OCI-LY3 (cell line): ENCODE results near the gene TIMM22.

Experiments used
- H2AFZ ChIP-seq: fragments of 200-600, 300-600 bp; shearing (Covaris generic); 2 replicates; pipeline ENCODE4 v1.6.0; 2014; ENCODE audit warnings: antibody characterized with exemption, low read depth, low read length
- H3K27ac ChIP-seq: fragments of 200-600, 300-600 bp; sonication (generic); 2 replicates; pipeline ENCODE4 v1.5.1; 2014; ENCODE audit warnings: mild to moderate bottlenecking, low read length, moderate library complexity, mixed read lengths
- H3K27me3 ChIP-seq: fragments of 200-600, 300-600 bp; sonication (generic); 2 replicates; pipeline ENCODE4 v1.6.1; 2014; ENCODE audit warnings: low read depth, low read length, mixed read lengths
- H3K36me3 ChIP-seq: fragments of 200-600, 300-600 bp; sonication (generic); replicated peaks from 2 replicates; pipeline ENCODE3; 2014; ENCODE audit warnings: low read depth, low read length, mixed read lengths
- H3K4me1 ChIP-seq: fragments of 300-600, 200-600 bp; sonication (generic); 2 replicates; pipeline ENCODE4 v1.6.1; 2014; ENCODE audit warnings: low read length, mixed read lengths
- H3K4me2 ChIP-seq: fragments of 200-600, 300-600 bp; sonication (generic); 2 replicates; pipeline ENCODE4 v1.6.1; 2014; ENCODE audit warnings: low read length, mixed read lengths
- H3K4me3 ChIP-seq: fragments of 300-600, 200-600 bp; sonication (generic); 2 replicates; pipeline ENCODE4 v1.5.1; 2014; ENCODE audit warnings: antibody characterized with exemption, mild to moderate bottlenecking, low read length, moderate library complexity
- H3K79me2 ChIP-seq: fragments of 300-600, 200-600 bp; shearing (Covaris generic); 2 replicates; pipeline ENCODE4 v1.6.1; 2014; ENCODE audit warnings: mild to moderate bottlenecking, low read length, mixed read lengths
- H3K9ac ChIP-seq: fragments of 300-600, 200-600 bp; shearing (Covaris generic); 2 replicates; pipeline ENCODE4 v1.6.0; 2014; ENCODE audit warnings: mild to moderate bottlenecking, low read length, moderate library complexity
- H3K9me3 ChIP-seq: fragments of 200-600, 300-600 bp; shearing (Covaris generic); 2 replicates; pipeline ENCODE4 v1.6.1; 2014; ENCODE audit warnings: low read length, mixed read lengths; ENCODE audit not compliant: insufficient read depth
- H4K20me1 ChIP-seq: fragments of 200-600, 300-600 bp; sonication (generic); 2 replicates; pipeline ENCODE4 v1.6.1; 2016; ENCODE audit warnings: low read length, mixed read lengths; ENCODE audit not compliant: insufficient read depth
- EZH2phosphoT487 ChIP-seq: fragments of 200-600 bp; shearing (Covaris generic); IDR thresholded peaks from 2 replicates; pipeline ENCODE4 v1.6.1; 2018; ENCODE audit warnings: antibody characterized with exemption, mixed run types, low read depth
- TF ChIP-seq, protein P1 (sequence below): fragments of 200-600, 300-600 bp; sonication (generic); IDR thresholded peaks from 2 replicates; pipeline ENCODE4 v1.5.1; 2014; ENCODE audit warnings: antibody characterized with exemption, low read length, low read depth

The TIMM22 gene

DNA sequence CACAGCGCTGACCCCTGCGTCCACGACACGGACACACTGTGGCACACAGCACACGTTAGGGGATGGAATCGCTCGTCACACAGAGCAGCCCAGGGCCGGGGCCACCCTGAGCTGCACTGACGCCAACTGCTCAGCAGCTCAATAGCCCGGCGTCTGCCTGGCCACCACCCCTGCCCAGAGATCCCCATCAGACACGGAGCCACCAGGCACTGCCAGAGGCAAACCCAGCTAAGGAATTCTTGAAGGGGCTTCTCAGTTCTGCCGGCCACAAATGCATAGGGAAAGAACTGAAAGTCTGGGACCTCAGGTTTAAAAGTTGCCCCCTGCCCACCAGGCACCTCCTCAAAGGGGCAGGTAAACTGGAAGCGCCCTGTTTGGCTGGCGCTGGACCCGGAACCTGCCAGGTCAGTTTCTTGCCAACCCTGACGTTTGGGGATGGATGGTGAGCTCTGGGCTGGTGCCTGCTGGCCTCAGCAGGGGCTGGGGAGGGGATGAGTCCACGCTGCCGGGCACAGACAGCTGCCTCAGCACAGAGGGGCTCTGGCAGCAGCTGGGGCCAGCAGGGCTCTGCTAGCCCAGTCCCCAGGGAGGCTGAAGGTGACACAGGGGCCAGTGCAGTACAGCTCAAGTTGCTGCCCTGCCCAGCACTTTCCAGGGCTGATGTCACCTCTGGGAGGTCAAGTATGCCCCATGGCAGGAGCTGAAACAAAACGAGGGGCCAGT lies 33.2 kb downstream of the TIMM22 start:
- no peaks in the 10 kb centered on the region for H3K36me3 ChIP-seq
- H2AFZ ChIP-seq = no peak overlapping the region
- no peaks in the 10 kb centered on the region for H3K9me3 ChIP-seq
- H3K27me3 ChIP-seq = no peaks in the 10 kb centered on the region
- no peaks in the 10 kb centered on the region for H3K4me1 ChIP-seq
- H4K20me1 ChIP-seq = no peaks in the 10 kb centered on the region
- H3K4me3 ChIP-seq = no peak overlapping the region
- no peak overlapping the region for H3K4me2 ChIP-seq
- no peak overlapping the region for H3K27ac ChIP-seq
- H3K79me2 ChIP-seq = no peaks in the 10 kb centered on the region
- no peak for TF ChIP-seq EZH2phosphoT487
- TF ChIP-seq, protein P1, sequence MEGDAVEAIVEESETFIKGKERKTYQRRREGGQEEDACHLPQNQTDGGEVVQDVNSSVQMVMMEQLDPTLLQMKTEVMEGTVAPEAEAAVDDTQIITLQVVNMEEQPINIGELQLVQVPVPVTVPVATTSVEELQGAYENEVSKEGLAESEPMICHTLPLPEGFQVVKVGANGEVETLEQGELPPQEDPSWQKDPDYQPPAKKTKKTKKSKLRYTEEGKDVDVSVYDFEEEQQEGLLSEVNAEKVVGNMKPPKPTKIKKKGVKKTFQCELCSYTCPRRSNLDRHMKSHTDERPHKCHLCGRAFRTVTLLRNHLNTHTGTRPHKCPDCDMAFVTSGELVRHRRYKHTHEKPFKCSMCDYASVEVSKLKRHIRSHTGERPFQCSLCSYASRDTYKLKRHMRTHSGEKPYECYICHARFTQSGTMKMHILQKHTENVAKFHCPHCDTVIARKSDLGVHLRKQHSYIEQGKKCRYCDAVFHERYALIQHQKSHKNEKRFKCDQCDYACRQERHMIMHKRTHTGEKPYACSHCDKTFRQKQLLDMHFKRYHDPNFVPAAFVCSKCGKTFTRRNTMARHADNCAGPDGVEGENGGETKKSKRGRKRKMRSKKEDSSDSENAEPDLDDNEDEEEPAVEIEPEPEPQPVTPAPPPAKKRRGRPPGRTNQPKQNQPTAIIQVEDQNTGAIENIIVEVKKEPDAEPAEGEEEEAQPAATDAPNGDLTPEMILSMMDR = no peak
- H3K9ac ChIP-seq = no peak overlapping the region

- Histone ChIP-seq H3K4me2 (no peak overlapping the region), H3K27ac (no peak overlapping the region), H2AFZ (no peak overlapping the region), H3K9ac (no peak overlapping the region), H4K20me1 (no peaks in the 10 kb centered on the region), H3K4me1 (no peaks in the 10 kb centered on the region), H3K4me3 (no peak overlapping the region), H3K36me3 (no peaks in the 10 kb centered on the region), H3K27me3 (no peaks in the 10 kb centered on the region), H3K9me3 (no peaks in the 10 kb centered on the region), H3K79me2 (no peaks in the 10 kb centered on the region)
- TF ChIP-seq, protein P1 = no peak
- no peak for TF ChIP-seq EZH2phosphoT487
These were observed 34.0 kb downstream of the TIMM22 start for GRCh38 chr17:1030684-1031532.

- no peak overlapping the region for H3K9ac ChIP-seq
- H3K27me3 ChIP-seq = no peaks in the 10 kb centered on the region
- no peak overlapping the region for H2AFZ ChIP-seq
- no peaks in the 10 kb centered on the region for H4K20me1 ChIP-seq
- H3K4me1 ChIP-seq = no peaks in the 10 kb centered on the region
- no peak overlapping the region for H3K4me2 ChIP-seq
- no peaks in the 10 kb centered on the region for H3K36me3 ChIP-seq
- no peak overlapping the region for H3K27ac ChIP-seq
- H3K4me3 ChIP-seq = no peak overlapping the region
- H3K9me3 ChIP-seq = no peaks in the 10 kb centered on the region
- TF ChIP-seq, protein P1 = no peak
- no peaks in the 10 kb centered on the region for H3K79me2 ChIP-seq
These were observed 34.8 kb downstream of the TIMM22 start for GRCh38 chr17:1031711-1032110.

GRCh38 chr17:1032391-1032790 lies 35.5 kb downstream of the TIMM22 start:
- no peaks in the 10 kb centered on the region for H3K27me3 ChIP-seq
- TF ChIP-seq EZH2phosphoT487 = no peak
- TF ChIP-seq, protein P1 = no peak
- H3K9me3 ChIP-seq = no peaks in the 10 kb centered on the region
- no peaks in the 10 kb centered on the region for H3K79me2 ChIP-seq
- H3K36me3 ChIP-seq = no peaks in the 10 kb centered on the region
- no peak overlapping the region for H3K27ac ChIP-seq
- no peaks in the 10 kb centered on the region for H3K4me1 ChIP-seq
- H3K4me2 ChIP-seq = no peak overlapping the region
- no peak overlapping the region for H3K4me3 ChIP-seq
- no peaks in the 10 kb centered on the region for H4K20me1 ChIP-seq
- H3K9ac ChIP-seq = no peak overlapping the region
- H2AFZ ChIP-seq = no peak overlapping the region
